Choroid plexus epithelial cell (primary cell): ENCODE data around the gene ASTN2.

Experiments
- DNase-seq: peaks from one replicate; pipeline ENCODE4 v3.0.0-alpha.2; 2010; ENCODE audit warnings: low read depth
- H3K4me3 ChIP-seq: 2 replicates; pipeline ENCODE4 v1.5.1; 2011; ENCODE audit warnings: low read depth, mild to moderate bottlenecking, control low read depth, low read length, moderate library complexity
- CTCF ChIP-seq: conservative IDR thresholded peaks from 2 replicates; pipeline ENCODE4 v1.5.1; 2011; ENCODE audit warnings: low read depth, mild to moderate bottlenecking, control low read depth, inconsistent platforms, low read length, moderate library complexity

Gene ASTN2

GRCh38 chr9:116821633-116822229 lies 593.1 kb downstream of the ASTN2 start:
- no peak overlapping the region for H3K4me3 ChIP-seq
- TF ChIP-seq CTCF: no peak
- no peak for DNase-seq

- TF ChIP-seq CTCF: no peak
- DNase-seq: no peak
- no peak overlapping the region for H3K4me3 ChIP-seq
These were observed 595.7 kb downstream of the ASTN2 start for GRCh38 chr9:116819116-116819515.

- DNase-seq: no peak
- no peak for TF ChIP-seq CTCF
These were observed 597.1 kb downstream of the ASTN2 start for GRCh38 chr9:116817762-116818161.

GRCh38 chr9:116816484-116816883 lies 598.4 kb downstream of the ASTN2 start:
- no peak overlapping the region for H3K4me3 ChIP-seq
- DNase-seq: no peak
- TF ChIP-seq CTCF: no peak

More at GRCh38 chr9:116817762-116818161, 597.1 kb downstream of the ASTN2 start:
- H3K4me3 ChIP-seq: no peak overlapping the region

- no peak for DNase-seq
- TF ChIP-seq CTCF: no peak
- no peak overlapping the region for H3K4me3 ChIP-seq
These were observed 599.0 kb downstream of the ASTN2 start for GRCh38 chr9:116815835-116816234.

- H3K4me3 ChIP-seq: no peak overlapping the region
- DNase-seq: no peak
- no peak for TF ChIP-seq CTCF
These were observed 601.9 kb downstream of the ASTN2 start for GRCh38 chr9:116813031-116813300.

- no peak for TF ChIP-seq CTCF
- peak; percentile 5 for DNase-seq
- H3K4me3 ChIP-seq: no peak overlapping the region
These were observed 602.4 kb downstream of the ASTN2 start for GRCh38 chr9:116812231-116813030.
